ENCODE measurements around the gene ANP32E.
"Not testable (repeated sequence)": the region's sequence is repeated elsewhere in the genome, so short reads cannot be mapped to it uniquely, and the experiment has no call there.

ANP32E gene

GRCh38 chr1:150256554-150257341, 20.8 kb upstream of the ANP32E start:
- DNase-seq: no peak

- DNase-seq: no peak
Measured at GRCh38 chr1:150256198-150256553, 20.3 kb upstream of the ANP32E start.

- no peak for DNase-seq
Measured at GRCh38 chr1:150249936-150250335, 14.0 kb upstream of the ANP32E start.

- DNase-seq: no peak
Measured at GRCh38 chr1:150243003-150243402, 7.1 kb upstream of the ANP32E start.

- no peak for DNase-seq
Measured at GRCh38 chr1:150237746-150238145, 1.8 kb upstream of the ANP32E start.

GRCh38 chr1:150237176-150237575, 1.3 kb upstream of the ANP32E start:
- not testable (repeated sequence) for DNase-seq

- DNase-seq: no peak
Measured at GRCh38 chr1:150236614-150237100, 745 bp upstream of the ANP32E start.

GRCh38 chr1:150235294-150235851, 539 bp downstream of the ANP32E start:
- DNase-seq: peak; percentile 30

GRCh38 chr1:150234566-150235293, 1.2 kb downstream of the ANP32E start:
- DNase-seq: peak; percentile 80

- DNase-seq: no peak
Measured at GRCh38 chr1:150234309-150234565, 1.7 kb downstream of the ANP32E start.

GRCh38 chr1:150233359-150234308, 2.3 kb downstream of the ANP32E start:
- peak; percentile 67 for DNase-seq

- DNase-seq: not testable (repeated sequence)
Measured at GRCh38 chr1:150232921-150233320, 3.0 kb downstream of the ANP32E start.

- not testable (repeated sequence) for DNase-seq
Measured at GRCh38 chr1:150228246-150228645, 7.7 kb downstream of the ANP32E start.

GRCh38 chr1:150227228-150227627, 8.7 kb downstream of the ANP32E start:
- DNase-seq: no peak

GRCh38 chr1:150226486-150226885, 9.4 kb downstream of the ANP32E start:
- DNase-seq: no peak

GRCh38 chr1:150225546-150225945, 10.4 kb downstream of the ANP32E start:
- DNase-seq: no peak

GRCh38 chr1:150224983-150225382, 10.9 kb downstream of the ANP32E start:
- DNase-seq: no peak

GRCh38 chr1:150221552-150221951, 14.4 kb downstream of the ANP32E start:
- DNase-seq: no peak

- not testable (repeated sequence) for DNase-seq
Measured at GRCh38 chr1:150215855-150216254, 20.1 kb downstream of the ANP32E start.

- not testable (repeated sequence) for DNase-seq
Measured at GRCh38 chr1:150214099-150214756, 21.7 kb downstream of the ANP32E start.

- peak; percentile 86 for DNase-seq
Measured at GRCh38 chr1:150213170-150214098, 22.5 kb downstream of the ANP32E start.
